NCI-H446 treated with DMSO at 0.1 percent for 48 hours (cell line): ENCODE data around the gene REXO1.

Experiments used
- DNase-seq: peaks from one replicate; lab custom pipeline; 2025; lab: John Stamatoyannopoulos, UW

Gene REXO1

DNA sequence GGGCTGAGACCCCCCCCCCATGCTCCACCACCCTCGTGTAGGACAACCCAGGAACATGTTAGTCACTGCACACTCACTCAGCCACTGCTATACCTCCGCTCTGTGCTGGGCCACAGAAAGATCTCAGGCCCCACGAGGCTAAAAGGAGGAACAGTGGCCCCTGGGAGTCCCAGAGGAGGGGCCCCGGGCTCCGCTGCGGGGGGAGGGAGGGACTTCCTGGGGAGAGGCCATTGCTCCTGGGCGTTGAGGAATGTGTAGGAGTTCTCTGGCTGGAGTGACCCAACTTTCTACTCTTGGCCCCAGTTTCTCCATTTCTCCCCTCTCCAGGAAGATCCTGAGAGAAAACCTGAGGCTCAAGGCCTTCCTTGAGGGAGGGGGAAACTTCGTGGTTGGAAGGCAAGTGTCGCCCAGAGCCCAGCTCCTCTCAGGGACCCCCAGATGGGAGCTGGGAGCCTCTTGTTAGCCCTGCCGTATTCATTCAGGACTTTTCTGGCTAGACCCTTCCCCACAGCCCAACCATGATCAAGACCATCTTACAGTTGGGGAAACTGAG lies 81.4 kb downstream of the REXO1 start:
- DNase-seq, result no peak

DNA sequence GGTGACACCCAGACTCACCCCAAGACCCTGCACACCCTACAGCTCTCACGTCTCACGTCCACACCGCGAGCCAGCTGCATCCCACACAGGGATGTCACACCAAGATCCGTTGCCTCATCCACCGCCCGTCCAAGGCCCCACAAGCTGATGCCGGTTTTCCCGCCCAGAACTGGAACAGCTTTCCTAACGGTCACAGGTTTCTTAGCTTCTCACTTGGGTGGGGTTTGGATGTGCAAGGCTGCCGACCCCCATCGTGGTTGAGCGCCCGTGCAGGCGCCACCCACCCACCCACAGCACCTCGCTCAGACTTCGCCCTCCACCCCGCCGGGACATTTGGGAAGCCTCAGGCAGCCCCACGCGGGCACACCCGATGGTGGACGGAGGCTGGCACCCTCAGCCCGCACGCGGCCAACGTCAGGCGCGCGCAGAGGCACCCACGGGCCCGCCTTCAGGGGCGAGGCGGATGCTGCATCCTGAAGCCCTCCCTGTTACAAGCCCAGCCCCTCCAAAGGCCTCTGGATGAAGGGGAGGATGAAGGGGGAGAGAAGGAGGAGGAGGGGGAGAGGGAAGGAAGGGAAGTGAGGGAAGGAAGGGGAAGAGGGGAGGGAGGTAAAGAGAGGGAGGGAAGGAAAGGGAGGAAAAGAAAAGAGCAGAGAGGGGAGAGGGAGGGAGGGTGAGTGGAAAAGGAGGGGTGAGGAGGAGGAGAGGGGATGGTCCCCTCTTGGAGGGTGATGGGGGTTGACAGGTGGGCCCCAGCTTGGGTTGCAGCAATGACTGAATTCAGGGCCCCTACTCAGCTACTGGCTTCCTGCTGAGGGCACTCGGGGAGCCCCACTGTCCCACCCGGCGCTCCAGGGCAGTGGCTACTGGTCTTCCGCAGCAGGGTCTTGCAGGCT lies 82.1 kb downstream of the REXO1 start:
- no peak for DNase-seq
